SK-N-SH treated with all-trans-retinoic acid at 6 μM for 48 hours (cell line): ENCODE data around the gene MEGF9.

Experiments
- ATAC-seq: fragments of 200-7000 bp; cut with Tn5 transposase; 3 replicates; pipeline ENCODE4 v1.9.1; 2020; ENCODE audit warnings: mild to moderate bottlenecking, moderate library complexity
- ARNTL ChIP-seq: fragments of 450-650 bp; formaldehyde crosslinking; IDR thresholded peaks from 2 replicates; pipeline ENCODE4 v1.5.0; 2020; ENCODE audit warnings: low read depth, mild to moderate bottlenecking, moderate library complexity, borderline replicate concordance
- BACH2 ChIP-seq: fragments of 250-450 bp; sonication (Bioruptor Pico); IDR thresholded peaks from 2 replicates; pipeline ENCODE4 v1.9.0; 2021; ENCODE audit warnings: mild to moderate bottlenecking, borderline replicate concordance
- CSDC2 ChIP-seq: fragments of 250-450 bp; sonication (Bioruptor Pico); IDR thresholded peaks from 2 replicates; pipeline ENCODE4 v1.5.0; 2020; ENCODE audit warnings: mild to moderate bottlenecking, moderate library complexity
- ESRRG ChIP-seq: fragments of 250-450 bp; sonication (Bioruptor Pico); IDR thresholded peaks from 2 replicates; pipeline ENCODE4 v1.6.1; 2021; ENCODE audit warnings: mild to moderate bottlenecking
- GLIS3 ChIP-seq: fragments of 250-450 bp; sonication (Bioruptor Pico); IDR thresholded peaks from 2 replicates; pipeline ENCODE4 v1.5.0; 2020; ENCODE audit warnings: mild to moderate bottlenecking, moderate library complexity
- ISL1 ChIP-seq: fragments of 250-450 bp; sonication (Bioruptor Pico); IDR thresholded peaks from 2 replicates; pipeline ENCODE4 v2.1.2; 2022; ENCODE audit warnings: mild to moderate bottlenecking, moderate library complexity
- OSR1 ChIP-seq: fragments of 250-450 bp; sonication (Bioruptor Pico); IDR thresholded peaks from 2 replicates; pipeline ENCODE4 v1.8.0; 2022; ENCODE audit warnings: moderate library complexity, mild to moderate bottlenecking, inconsistent platforms
- RARB ChIP-seq: fragments of 250-450 bp; sonication (Bioruptor Pico); IDR thresholded peaks from 2 replicates; pipeline ENCODE4 v1.8.0; 2021; ENCODE audit warnings: mild to moderate bottlenecking, moderate library complexity
- SNAI2 ChIP-seq: fragments of 250-450 bp; sonication (Bioruptor Pico); IDR thresholded peaks from 2 replicates; pipeline ENCODE4 v1.5.0; 2020; ENCODE audit warnings: mild to moderate bottlenecking, moderate library complexity
- TCF4 ChIP-seq: fragments of 250-450 bp; sonication (Bioruptor Pico); IDR thresholded peaks from 2 replicates; pipeline ENCODE4 v1.8.0; 2021; ENCODE audit warnings: mild to moderate bottlenecking, moderate library complexity, borderline replicate concordance
- TOX ChIP-seq: fragments of 250-450 bp; sonication (Bioruptor Pico); IDR thresholded peaks from 2 replicates; pipeline ENCODE4 v1.8.0; 2021; ENCODE audit warnings: mild to moderate bottlenecking, moderate library complexity, borderline replicate concordance
- ZC3H10 ChIP-seq: fragments of 250-450 bp; sonication (Bioruptor Pico); IDR thresholded peaks from 2 replicates; pipeline ENCODE4 v1.5.1; 2021; ENCODE audit warnings: mild to moderate bottlenecking, moderate library complexity
- ZFP3 ChIP-seq: fragments of 250-450 bp; sonication (Bioruptor Pico); IDR thresholded peaks from 2 replicates; pipeline ENCODE4 v1.5.0; 2020; ENCODE audit warnings: mild to moderate bottlenecking, moderate library complexity
- ZFP30 ChIP-seq: fragments of 450-650 bp; formaldehyde crosslinking; IDR thresholded peaks from 2 replicates; pipeline ENCODE4 v1.5.0; 2022; ENCODE audit warnings: mild to moderate bottlenecking, moderate library complexity
- ZNF565 ChIP-seq: fragments of 450-650 bp; formaldehyde crosslinking; conservative IDR thresholded peaks from 2 replicates; pipeline ENCODE4 v1.5.0; 2020; ENCODE audit warnings: low read depth, mild to moderate bottlenecking, moderate library complexity
- ZNF70 ChIP-seq: fragments of 450-650 bp; formaldehyde crosslinking; IDR thresholded peaks from 2 replicates; pipeline ENCODE4 v1.5.0; 2020; ENCODE audit warnings: mild to moderate bottlenecking, moderate library complexity
- TF ChIP-seq, protein P1 (sequence below): fragments of 250-450 bp; sonication (Bioruptor Pico); IDR thresholded peaks from 2 replicates; pipeline ENCODE4 v1.5.1; 2020; ENCODE audit warnings: low read depth, mild to moderate bottlenecking, moderate library complexity
- TF ChIP-seq, protein P2 (sequence below): fragments of 250-450 bp; sonication (Bioruptor Pico); IDR thresholded peaks from 2 replicates; pipeline ENCODE4 v1.5.0; 2020; ENCODE audit warnings: mild to moderate bottlenecking, moderate library complexity
- TF ChIP-seq, protein P3 (sequence below): fragments of 250-450 bp; sonication (Bioruptor Pico); IDR thresholded peaks from 2 replicates; pipeline ENCODE4 v1.8.0; 2020; ENCODE audit warnings: mild to moderate bottlenecking, moderate library complexity, borderline replicate concordance
- TF ChIP-seq, protein P4 (sequence below): fragments of 250-450 bp; sonication (Bioruptor Pico); IDR thresholded peaks from 2 replicates; pipeline ENCODE4 v1.5.1; 2021; ENCODE audit warnings: mild to moderate bottlenecking, moderate library complexity
- TF ChIP-seq, protein P5 (sequence below): fragments of 250-450 bp; sonication (Bioruptor Pico); IDR thresholded peaks from 2 replicates; pipeline ENCODE4 v1.8.0; 2021; ENCODE audit warnings: low read depth, mild to moderate bottlenecking, moderate library complexity, borderline replicate concordance

The MEGF9 gene

DNA sequence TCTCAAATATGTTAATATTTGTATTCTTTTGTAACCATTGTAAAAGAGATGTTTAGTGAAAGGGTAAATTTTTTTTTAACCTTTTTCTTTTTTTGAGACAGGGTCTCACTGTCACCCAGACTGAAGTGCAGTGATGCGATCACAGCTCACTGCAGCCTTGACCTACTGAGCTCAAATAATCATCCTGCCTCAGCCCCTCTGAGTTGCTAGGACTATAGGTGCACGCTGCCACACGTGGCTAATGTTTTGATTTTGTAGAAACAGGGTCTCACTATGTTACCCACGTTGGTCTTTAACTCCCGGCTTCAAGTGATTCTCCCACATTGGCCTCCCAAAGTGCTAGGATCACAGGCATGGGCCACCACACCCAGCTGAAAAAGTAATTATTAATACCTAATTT is 76.4 kb downstream of the MEGF9 start:
- TF ChIP-seq CSDC2 (no peak), TCF4 (no peak), OSR1 (CRISPR knock-in tag) (no peak)
- ATAC-seq, result no peak

DNA sequence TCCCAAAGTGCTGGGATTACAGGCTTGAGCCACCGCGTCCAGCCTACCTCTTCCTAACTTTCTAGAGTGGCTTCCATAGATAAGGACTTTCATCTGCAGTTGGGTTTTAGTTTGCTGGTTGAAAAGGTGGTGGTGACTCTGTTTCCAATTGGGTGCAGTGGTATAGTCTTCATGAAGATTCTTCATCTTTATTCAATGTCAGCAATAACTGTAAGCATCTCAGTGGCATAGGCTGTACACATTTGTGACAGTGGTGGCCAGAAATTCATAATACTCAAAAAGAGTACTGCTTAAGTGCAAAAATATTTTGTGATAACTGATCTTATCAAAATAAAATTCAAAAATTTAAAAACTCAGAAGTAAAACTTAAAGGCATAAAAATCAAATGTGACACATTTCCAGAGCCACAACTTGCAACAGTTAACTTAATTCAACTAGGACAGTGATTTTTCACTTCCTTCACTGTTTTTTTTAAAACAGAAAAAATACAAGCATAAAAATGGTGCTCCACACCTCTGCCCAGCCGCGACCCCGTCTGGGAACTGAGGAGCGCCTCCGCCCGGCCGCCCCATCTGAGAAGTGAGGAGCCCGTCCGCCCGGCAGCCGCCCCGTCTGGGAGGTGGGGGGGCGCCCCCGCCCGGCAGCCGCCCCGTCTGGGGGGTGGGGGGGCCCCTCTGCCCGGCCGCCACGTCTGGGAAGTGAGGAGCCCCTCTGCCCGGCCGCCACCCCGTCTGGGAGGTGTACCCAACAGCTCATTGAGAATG is 77.9 kb downstream of the MEGF9 start:
- TF ChIP-seq RARB (no peak), ZNF565 (no peak), BACH2 (CRISPR knock-in tag) (no peak), OSR1 (CRISPR knock-in tag) (no peak), GLIS3 (CRISPR knock-in tag) (no peak), SNAI2 (CRISPR knock-in tag) (no peak), ESRRG (CRISPR knock-in tag) (no peak), ZFP3 (no peak), CSDC2 (no peak), ZNF70 (no peak), ARNTL (CRISPR knock-in tag) (no peak), TOX (CRISPR knock-in tag) (no peak)
- TF ChIP-seq, protein P1, sequence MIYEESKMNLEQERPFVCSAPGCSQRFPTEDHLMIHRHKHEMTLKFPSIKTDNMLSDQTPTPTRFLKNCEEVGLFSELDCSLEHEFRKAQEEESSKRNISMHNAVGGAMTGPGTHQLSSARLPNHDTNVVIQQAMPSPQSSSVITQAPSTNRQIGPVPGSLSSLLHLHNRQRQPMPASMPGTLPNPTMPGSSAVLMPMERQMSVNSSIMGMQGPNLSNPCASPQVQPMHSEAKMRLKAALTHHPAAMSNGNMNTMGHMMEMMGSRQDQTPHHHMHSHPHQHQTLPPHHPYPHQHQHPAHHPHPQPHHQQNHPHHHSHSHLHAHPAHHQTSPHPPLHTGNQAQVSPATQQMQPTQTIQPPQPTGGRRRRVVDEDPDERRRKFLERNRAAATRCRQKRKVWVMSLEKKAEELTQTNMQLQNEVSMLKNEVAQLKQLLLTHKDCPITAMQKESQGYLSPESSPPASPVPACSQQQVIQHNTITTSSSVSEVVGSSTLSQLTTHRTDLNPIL, result no peak
- TF ChIP-seq, protein P2, sequence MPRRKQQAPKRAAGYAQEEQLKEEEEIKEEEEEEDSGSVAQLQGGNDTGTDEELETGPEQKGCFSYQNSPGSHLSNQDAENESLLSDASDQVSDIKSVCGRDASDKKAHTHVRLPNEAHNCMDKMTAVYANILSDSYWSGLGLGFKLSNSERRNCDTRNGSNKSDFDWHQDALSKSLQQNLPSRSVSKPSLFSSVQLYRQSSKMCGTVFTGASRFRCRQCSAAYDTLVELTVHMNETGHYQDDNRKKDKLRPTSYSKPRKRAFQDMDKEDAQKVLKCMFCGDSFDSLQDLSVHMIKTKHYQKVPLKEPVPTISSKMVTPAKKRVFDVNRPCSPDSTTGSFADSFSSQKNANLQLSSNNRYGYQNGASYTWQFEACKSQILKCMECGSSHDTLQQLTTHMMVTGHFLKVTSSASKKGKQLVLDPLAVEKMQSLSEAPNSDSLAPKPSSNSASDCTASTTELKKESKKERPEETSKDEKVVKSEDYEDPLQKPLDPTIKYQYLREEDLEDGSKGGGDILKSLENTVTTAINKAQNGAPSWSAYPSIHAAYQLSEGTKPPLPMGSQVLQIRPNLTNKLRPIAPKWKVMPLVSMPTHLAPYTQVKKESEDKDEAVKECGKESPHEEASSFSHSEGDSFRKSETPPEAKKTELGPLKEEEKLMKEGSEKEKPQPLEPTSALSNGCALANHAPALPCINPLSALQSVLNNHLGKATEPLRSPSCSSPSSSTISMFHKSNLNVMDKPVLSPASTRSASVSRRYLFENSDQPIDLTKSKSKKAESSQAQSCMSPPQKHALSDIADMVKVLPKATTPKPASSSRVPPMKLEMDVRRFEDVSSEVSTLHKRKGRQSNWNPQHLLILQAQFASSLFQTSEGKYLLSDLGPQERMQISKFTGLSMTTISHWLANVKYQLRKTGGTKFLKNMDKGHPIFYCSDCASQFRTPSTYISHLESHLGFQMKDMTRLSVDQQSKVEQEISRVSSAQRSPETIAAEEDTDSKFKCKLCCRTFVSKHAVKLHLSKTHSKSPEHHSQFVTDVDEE (CRISPR knock-in tag), result no peak
- TF ChIP-seq, protein P3, sequence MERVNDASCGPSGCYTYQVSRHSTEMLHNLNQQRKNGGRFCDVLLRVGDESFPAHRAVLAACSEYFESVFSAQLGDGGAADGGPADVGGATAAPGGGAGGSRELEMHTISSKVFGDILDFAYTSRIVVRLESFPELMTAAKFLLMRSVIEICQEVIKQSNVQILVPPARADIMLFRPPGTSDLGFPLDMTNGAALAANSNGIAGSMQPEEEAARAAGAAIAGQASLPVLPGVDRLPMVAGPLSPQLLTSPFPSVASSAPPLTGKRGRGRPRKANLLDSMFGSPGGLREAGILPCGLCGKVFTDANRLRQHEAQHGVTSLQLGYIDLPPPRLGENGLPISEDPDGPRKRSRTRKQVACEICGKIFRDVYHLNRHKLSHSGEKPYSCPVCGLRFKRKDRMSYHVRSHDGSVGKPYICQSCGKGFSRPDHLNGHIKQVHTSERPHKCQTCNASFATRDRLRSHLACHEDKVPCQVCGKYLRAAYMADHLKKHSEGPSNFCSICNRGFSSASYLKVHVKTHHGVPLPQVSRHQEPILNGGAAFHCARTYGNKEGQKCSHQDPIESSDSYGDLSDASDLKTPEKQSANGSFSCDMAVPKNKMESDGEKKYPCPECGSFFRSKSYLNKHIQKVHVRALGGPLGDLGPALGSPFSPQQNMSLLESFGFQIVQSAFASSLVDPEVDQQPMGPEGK (CRISPR knock-in tag), result no peak
- TF ChIP-seq, protein P4, sequence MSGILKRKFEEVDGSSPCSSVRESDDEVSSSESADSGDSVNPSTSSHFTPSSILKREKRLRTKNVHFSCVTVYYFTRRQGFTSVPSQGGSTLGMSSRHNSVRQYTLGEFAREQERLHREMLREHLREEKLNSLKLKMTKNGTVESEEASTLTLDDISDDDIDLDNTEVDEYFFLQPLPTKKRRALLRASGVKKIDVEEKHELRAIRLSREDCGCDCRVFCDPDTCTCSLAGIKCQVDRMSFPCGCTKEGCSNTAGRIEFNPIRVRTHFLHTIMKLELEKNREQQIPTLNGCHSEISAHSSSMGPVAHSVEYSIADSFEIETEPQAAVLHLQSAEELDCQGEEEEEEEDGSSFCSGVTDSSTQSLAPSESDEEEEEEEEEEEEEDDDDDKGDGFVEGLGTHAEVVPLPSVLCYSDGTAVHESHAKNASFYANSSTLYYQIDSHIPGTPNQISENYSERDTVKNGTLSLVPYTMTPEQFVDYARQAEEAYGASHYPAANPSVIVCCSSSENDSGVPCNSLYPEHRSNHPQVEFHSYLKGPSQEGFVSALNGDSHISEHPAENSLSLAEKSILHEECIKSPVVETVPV (CRISPR knock-in tag), result no peak
- TF ChIP-seq, protein P5, sequence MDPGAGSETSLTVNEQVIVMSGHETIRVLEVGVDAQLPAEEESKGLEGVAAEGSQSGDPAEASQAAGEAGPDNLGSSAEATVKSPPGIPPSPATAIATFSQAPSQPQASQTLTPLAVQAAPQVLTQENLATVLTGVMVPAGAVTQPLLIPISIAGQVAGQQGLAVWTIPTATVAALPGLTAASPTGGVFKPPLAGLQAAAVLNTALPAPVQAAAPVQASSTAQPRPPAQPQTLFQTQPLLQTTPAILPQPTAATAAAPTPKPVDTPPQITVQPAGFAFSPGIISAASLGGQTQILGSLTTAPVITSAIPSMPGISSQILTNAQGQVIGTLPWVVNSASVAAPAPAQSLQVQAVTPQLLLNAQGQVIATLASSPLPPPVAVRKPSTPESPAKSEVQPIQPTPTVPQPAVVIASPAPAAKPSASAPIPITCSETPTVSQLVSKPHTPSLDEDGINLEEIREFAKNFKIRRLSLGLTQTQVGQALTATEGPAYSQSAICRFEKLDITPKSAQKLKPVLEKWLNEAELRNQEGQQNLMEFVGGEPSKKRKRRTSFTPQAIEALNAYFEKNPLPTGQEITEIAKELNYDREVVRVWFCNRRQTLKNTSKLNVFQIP (CRISPR knock-in tag), result no peak
- no peak for ATAC-seq

DNA sequence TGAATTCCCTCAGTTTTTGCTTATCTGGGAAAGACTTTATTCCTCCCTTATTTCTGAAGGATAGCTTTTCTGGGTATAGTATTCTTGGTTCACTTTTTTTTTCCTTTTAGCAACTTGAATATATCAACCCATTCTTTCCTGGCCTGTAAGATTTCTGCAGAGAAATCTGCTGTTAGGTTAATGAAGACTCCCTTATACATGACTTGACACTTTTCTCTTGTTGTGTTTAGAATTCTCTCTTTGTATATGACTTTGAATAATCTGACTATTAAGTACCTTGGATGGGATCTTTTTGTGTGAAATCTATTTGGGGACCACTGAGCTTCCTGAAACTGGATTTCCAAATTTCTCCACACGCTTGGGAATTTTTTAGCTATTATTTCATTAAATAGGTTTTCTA is 79.3 kb downstream of the MEGF9 start:
- no peak for ATAC-seq
- no peak for TF ChIP-seq RARB
- TF ChIP-seq, protein P5 (CRISPR knock-in tag), result no peak
- TF ChIP-seq ZFP3, result no peak
- TF ChIP-seq ZC3H10 (CRISPR knock-in tag), result no peak
- no peak for TF ChIP-seq ISL1 (CRISPR knock-in tag)
- TF ChIP-seq GLIS3 (CRISPR knock-in tag), result no peak
- TF ChIP-seq, protein P4 (CRISPR knock-in tag), result no peak
- TF ChIP-seq ZFP30 (CRISPR knock-in tag), result no peak
- TF ChIP-seq TCF4, result no peak
- no peak for TF ChIP-seq BACH2 (CRISPR knock-in tag)
- TF ChIP-seq, all 23 proteins: peak for 0
